A673 (cell line): Measurements from ENCODE around the gene SLC17A5.

ENCODE experiments used
- CTCF ChIP-seq: fragments of 300-800, 200-600 bp; sonication (generic); conservative IDR thresholded peaks from 2 replicates; pipeline ENCODE4 v1.5.1; 2017; ENCODE audit warnings: low read depth, mild to moderate bottlenecking, antibody characterized with exemption, low read length, moderate library complexity, mixed read lengths
- EZH2 ChIP-seq: fragments of 200-600 bp; sonication (generic); IDR thresholded peaks from 2 replicates; pipeline ENCODE4 v1.6.1; 2017; ENCODE audit warnings: borderline replicate concordance, low read depth, mild to moderate bottlenecking, mixed read lengths, antibody characterized with exemption, low read length; ENCODE audit not compliant: poor library complexity, severe bottlenecking

- TF ChIP-seq CTCF, result no peak
- no peak for TF ChIP-seq EZH2
Observed at GRCh38 chr6:73655341-73655917, 1.6 kb upstream of the SLC17A5 start.
